ENCODE measurements around the gene PKHD1.
A peak's percentile ranks its signal among the peaks of the same experiment; 100 is the strongest.

PKHD1 gene

GRCh38 chr6:52087498-52087999, at the start of gene PKHD1:
Gene PKHD1, minus strand, starts transcription at chr6:52087613. Its CDS starts 2,680 bp downstream, at chr6:52084933.
- peak in 1 of 2 experiments; percentile 2 for DNase-seq
- TF ChIP-seq POLR2A (IDR thresholded peaks at IDR 0.05; ENCODE audit: low read length) (no peak), GATA1 (IDR thresholded peaks at IDR 0.05; ENCODE audit: low read depth, low read length) (no peak)

DNA sequence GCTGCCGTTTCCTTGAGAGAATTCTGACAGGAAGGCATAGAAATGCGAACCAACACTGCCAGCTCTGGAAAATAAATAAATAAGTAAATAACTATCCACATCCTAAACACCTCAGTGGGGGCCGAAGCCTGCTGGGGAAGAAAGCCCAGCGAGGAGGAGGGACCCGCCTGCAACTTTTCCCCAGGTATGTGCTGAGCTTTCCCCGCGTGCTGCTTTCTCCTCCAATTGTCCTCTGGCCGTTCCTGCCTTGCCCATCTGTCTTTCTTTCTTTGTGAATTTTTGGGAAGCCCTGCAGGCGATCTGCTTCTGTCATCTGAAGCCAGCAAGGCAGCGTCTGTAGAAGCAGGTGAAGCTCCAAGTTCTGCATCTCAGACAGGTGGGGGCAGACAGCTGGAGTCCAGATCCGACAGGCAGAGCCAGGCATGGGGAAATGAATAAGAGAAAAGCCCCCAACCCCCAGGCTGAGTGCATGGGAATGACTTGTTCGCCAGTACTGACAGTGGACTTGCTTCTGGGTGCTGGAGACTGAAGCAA, 49.6 kb upstream of the PKHD1 start:
- TF ChIP-seq GATA1 (IDR thresholded peaks at IDR 0.05; ENCODE audit: low read depth, low read length) (no peak), POLR2A (IDR thresholded peaks at IDR 0.05; ENCODE audit: low read length) (no peak)
- DNase-seq: no peak

GRCh38 chr6:52136055-52136454, 48.6 kb upstream of the PKHD1 start:
- TF ChIP-seq GATA1 (IDR thresholded peaks at IDR 0.05; ENCODE audit: low read depth, low read length) (no peak), POLR2A (IDR thresholded peaks at IDR 0.05; ENCODE audit: low read length) (no peak)
- DNase-seq: no peak

- TF ChIP-seq GATA1 (IDR thresholded peaks at IDR 0.05; ENCODE audit: low read depth, low read length): no peak
- no peak for TF ChIP-seq POLR2A (IDR thresholded peaks at IDR 0.05; ENCODE audit: low read length)
- DNase-seq: no peak
These were observed 47.8 kb upstream of the PKHD1 start for GRCh38 chr6:52135217-52135616.

DNA sequence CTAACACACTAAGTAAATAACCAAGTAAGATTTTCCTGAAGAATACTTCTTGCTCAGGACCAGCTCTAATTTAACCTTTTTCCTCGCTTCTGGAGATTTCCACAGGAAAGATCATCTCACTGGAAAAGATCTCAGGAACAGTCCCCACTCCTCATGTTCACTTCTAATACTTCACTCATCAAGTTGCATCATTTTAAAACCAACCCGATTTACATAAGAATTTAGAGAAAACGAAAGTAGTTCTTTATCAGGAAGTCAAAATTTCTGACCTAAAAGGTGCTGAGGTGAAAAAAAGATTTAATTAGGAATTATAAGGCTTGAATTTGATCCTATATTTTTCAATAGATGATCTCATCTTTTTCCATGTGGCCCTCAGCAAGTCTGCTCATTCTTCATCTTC, 46.6 kb upstream of the PKHD1 start:
- DNase-seq: no peak
- TF ChIP-seq GATA1 (IDR thresholded peaks at IDR 0.05; ENCODE audit: low read depth, low read length): no peak
- TF ChIP-seq POLR2A (IDR thresholded peaks at IDR 0.05; ENCODE audit: low read length): no peak

DNA sequence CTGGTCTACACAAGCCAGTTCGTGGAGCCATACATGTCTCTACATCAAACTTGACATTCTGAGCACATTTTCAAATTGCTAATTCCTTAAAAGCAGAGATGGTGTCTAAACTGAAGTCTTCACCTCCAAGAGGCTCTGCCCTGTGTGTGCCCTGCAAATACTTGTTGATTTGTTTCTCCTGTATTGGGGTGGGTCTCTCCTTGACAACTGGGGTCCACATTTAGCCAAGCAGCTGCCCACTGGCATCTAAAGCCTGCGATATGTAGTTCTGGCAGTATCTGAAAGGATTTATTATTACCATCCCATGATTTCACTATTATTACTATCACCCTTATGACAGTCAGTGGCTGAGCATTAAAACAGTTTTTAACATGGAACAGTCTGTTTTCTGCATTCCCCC, 45.9 kb upstream of the PKHD1 start:
- no peak for DNase-seq
- TF ChIP-seq POLR2A (IDR thresholded peaks at IDR 0.05; ENCODE audit: low read length) (no peak), GATA1 (IDR thresholded peaks at IDR 0.05; ENCODE audit: low read depth, low read length) (no peak)

DNA sequence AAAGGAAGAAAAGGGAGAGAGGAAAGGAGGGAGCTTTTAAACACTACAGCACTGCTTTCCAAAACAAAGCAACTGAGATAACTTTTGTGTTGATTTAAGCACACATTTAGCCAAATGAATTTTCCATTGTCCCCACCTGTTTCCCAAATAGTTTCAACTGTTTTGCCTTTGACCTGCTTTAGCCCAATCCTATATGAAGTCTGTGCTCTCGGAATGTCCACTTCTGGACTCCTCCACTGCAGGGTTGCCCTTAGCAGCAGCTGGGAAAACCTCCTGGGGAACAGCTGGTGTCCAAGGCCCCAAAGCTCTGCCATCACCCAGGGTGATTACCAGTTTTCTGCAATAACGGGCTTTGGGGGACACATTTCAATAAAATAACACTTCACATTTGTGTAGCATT, 44.9 kb upstream of the PKHD1 start:
- DNase-seq: no peak
- TF ChIP-seq POLR2A (IDR thresholded peaks at IDR 0.05; ENCODE audit: low read length) (no peak), GATA1 (IDR thresholded peaks at IDR 0.05; ENCODE audit: low read depth, low read length) (no peak)

DNA sequence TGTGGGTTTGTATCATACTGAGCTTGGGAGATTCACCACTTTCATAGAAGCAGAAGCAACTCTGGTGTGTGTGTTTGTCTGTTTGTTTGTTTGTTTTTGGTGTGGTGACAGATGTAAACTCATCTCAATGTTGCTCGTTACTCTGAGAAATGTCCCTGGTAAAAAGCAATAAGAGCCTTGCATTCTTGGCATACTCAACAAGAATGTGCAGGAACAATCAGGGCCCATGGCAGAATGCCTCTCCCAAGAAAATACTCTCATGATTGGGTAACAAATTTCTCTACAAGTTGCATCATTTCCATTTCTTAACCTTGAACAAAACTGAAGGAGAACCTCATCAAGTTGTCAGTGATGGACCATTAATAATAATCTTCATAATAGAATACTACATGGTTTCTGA, 43.0 kb upstream of the PKHD1 start:
- TF ChIP-seq POLR2A (IDR thresholded peaks at IDR 0.05; ENCODE audit: low read length) (no peak), GATA1 (IDR thresholded peaks at IDR 0.05; ENCODE audit: low read depth, low read length) (no peak)
- no peak for DNase-seq

- no peak for TF ChIP-seq POLR2A (IDR thresholded peaks at IDR 0.05; ENCODE audit: low read length)
- TF ChIP-seq GATA1 (IDR thresholded peaks at IDR 0.05; ENCODE audit: low read depth, low read length): no peak
These were observed 40.5 kb upstream of the PKHD1 start for GRCh38 chr6:52127957-52128356.

DNA sequence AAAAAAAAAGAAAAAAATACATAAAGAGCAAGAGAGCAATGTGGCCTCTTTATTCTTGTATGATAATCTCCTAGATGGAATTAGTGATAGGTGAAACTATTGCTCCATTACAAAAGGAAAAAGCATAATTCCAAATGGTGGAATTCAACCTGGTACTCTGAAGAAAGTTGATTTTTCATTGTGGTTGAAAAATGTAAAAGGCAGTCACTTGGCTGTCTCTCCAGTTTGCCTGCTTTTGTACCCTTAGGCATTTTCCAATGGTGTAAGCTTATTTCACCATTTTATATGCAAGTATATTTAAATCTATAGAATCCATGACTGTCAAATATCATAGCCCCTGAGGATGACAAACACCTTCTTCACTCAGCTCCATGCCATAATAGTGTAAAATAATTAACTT, 38.8 kb upstream of the PKHD1 start:
- TF ChIP-seq GATA1 (IDR thresholded peaks at IDR 0.05; ENCODE audit: low read depth, low read length): no peak
- TF ChIP-seq POLR2A (IDR thresholded peaks at IDR 0.05; ENCODE audit: low read length): no peak
- DNase-seq: no peak

More at GRCh38 chr6:52127957-52128356, 40.5 kb upstream of the PKHD1 start:
- no peak for DNase-seq

DNA sequence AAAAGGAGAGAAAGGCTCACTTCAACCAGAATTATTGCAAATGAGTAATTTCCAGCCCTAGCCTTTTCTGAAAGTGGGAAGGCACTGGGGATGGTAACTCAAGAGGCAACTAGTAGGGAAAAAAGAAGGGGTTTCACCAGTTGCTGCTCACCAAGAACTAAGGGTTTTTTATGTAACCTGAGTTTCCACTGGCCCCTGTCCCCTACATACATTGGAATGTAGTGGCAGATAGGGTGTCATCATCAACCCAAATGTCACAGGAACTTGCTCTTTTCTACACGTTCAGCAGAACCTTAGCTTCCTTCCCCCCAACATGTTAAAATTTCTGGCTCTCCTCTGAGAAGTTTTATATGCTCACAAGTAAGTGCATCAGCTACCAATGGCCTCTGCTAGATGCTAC, 38.2 kb upstream of the PKHD1 start:
- no peak for TF ChIP-seq POLR2A (IDR thresholded peaks at IDR 0.05; ENCODE audit: low read length)
- no peak for TF ChIP-seq GATA1 (IDR thresholded peaks at IDR 0.05; ENCODE audit: low read depth, low read length)
- no peak for DNase-seq

DNA sequence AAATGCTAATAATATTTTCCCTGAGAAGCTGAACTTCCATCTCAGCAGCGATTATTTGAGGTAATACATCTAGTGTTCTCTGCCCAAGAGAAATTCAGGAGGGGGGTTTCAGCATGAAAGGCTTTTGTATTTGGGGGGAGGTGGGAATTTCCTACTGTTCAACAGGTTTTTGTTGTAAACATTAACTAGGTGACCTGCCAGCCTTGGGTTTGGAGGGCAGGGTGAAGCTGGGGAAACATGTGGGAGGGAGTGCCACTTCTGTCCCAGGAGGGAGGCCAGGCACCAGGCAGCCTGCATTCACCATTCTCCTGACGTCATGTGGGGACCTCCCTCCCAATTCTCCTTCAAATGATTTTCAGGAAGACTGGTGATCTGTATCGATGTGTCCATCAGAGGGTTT, 37.7 kb upstream of the PKHD1 start:
- DNase-seq: no peak
- no peak for TF ChIP-seq GATA1 (IDR thresholded peaks at IDR 0.05; ENCODE audit: low read depth, low read length)
- no peak for TF ChIP-seq POLR2A (IDR thresholded peaks at IDR 0.05; ENCODE audit: low read length)

DNA sequence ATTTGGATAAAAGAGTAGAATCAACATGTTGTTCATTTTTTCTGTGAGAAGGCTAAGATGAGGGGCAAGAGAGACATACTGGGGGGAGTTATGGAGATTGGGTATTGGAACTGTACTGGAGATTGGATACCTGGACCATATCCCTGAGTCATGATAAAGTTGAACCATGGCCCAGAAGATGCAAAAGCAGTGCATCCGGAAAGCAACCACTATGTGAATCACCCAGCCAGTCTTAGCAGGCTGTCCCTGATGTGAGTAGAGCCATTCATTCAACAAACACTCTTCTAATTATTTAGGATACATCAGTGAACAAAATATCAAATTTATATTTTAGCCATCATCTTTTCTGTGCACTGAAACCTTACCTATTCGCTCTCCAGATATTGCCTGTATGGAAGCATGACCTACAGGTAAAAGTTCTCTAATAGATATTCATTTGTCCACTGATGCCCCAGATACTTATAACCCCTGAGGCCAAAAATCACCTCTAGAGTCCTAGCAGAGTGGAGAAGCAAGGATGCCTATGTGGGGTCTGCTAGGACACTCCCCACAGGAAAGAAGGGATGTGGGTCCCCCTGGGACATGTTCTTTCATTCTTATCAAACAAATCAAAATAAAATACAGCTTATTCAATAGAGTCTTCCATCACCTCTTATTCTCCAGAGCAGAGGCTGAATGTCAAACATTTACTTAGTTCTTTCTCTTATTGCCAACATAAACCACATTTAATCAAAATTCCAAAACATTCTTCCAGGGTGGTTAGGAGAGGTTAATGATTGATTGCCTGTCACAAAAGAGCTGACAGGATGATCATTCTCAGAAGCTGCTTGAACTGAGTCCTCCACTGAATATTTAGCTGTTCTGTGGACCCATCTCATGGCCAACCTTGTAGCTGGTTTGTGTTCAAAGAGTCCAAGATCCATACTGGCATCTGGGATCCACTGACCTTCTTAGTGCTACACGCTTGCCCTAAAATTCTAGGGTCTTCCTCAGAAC, 37.0 kb upstream of the PKHD1 start:
- TF ChIP-seq GATA1 (IDR thresholded peaks at IDR 0.05; ENCODE audit: low read depth, low read length) (no peak), POLR2A (IDR thresholded peaks at IDR 0.05; ENCODE audit: low read length) (no peak)
- no peak for DNase-seq

- no peak for DNase-seq
- TF ChIP-seq POLR2A (IDR thresholded peaks at IDR 0.05; ENCODE audit: low read length): no peak
- no peak for TF ChIP-seq GATA1 (IDR thresholded peaks at IDR 0.05; ENCODE audit: low read depth, low read length)
These were observed 35.8 kb upstream of the PKHD1 start for GRCh38 chr6:52123251-52123650.
